Esophagus mucosa (tissue), 1 donor: ENCODE results near the gene H2BK1. TPM values are rescaled to one million over a fixed set of nuclear protein-coding genes. Genes with fewer than 3 reads are reported as not detected.

Source experiments
- ATAC-seq: fragments of 200-7000 bp; cut with Tn5 transposase; one replicate; pipeline ENCODE4 v1.9.1; 2020
- total RNA-seq: library from RNA; stranded (reverse); gene quantifications from one replicate; pipeline ENCODE4 v1.2.4, GENCODE V29; 2023
- donor health status: DM: yes; HTN: yes; CAD: no.

The H2BK1 gene
- total RNA-seq: not detected

DNA sequence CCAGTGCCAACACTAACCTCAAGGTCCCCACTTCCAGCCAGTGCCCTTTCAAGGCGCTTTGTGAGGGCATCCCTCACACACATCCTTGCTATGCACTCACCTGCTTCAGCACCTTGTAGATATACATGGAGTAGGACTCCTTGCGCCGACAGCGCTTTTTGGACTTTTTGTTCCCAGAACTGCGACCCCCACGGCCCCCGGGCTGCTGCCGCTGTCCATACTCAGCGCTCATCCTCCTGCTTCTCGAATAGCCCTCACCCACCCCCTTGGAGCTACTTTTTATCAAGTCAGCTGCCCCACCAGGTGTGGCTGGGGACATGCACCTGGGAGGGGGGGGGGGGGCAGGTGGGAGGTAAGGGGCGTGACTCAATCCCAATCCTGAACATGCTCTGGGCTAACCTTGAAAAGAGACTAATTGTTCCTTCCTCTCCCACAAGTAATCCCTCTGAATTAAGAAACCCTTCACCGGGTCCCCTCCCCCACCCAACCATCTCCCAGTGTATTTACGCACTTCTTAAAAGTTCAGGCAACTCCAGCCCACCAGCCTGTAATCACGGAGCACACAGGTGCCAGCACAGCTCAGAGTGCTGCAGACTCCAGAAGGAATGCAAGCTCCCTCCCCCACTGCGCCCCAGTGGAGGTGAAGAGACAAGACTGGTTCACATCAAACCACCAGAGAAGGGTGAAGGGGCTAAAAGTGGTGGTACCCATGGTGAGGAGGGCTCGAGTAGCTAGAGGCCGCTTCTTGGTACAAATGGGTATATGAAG is at the start of gene H2BK1:
Gene H2BK1, minus strand, starts transcription at position 402 of the 768 bp plus-strand sequence. Its CDS starts 170 bp downstream, at position 232.
- no peak for ATAC-seq

DNA sequence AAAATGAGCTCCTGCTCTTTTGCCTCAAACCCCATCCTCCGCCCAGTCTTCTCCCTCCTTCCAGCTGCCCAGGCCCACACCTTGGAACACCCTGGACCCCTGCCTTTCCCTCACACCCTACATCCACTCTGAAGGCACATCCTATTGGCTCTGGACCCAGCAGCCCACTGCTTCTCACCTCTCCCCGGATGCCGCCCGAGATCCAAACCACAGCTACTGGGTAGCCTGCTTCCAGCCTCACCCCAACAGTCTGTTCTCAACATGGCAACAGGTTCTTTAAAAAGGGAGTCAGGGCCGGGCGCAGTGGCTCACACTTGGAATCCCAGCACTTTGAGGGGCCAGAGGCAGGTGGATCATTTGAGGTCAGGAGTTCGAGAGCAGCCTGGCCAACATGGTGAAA is 47.7 kb upstream of the H2BK1 start:
- ATAC-seq: no peak

- no peak for ATAC-seq
These were observed 46.2 kb upstream of the H2BK1 start for GRCh38 chr7:151256410-151257045.

DNA sequence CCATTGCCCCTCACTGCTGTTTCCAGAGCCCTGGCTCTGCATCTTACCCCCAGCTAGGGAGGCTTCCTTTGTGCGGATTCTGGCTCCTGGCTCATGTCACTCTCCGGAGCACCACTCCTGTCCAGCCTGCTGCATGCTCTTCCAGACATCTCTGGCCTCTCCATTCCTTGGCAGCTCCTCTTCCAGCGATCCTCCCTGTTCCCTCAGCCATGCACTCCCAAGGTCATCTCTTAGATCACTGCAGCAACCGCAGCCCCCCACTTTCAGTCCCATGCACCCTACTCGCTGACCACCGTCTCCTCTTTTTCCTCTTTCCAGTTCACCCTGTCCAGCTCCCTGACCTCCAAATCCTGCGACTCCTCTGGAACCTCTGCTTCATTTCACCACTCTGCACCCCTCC is 45.1 kb upstream of the H2BK1 start:
- ATAC-seq: no peak

DNA sequence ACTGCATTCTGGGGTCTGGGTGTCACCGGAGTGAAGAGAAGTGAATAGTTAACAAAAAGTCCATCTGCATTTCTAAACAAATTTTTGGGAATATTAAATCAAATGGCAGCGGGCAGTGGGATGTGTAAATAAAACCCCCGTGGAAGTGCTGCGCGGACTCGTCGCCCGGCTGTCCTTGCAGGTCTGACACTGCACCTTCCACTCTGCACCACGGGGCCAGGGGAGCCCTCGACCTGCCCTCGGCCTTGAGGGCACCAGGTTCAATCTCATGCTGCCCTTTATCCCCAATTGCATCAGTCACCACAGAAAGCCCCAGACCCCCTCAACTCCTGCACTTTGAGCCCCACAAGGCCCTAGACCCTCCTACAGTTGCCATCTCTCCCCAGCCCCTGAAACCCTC is 44.6 kb upstream of the H2BK1 start:
- no peak for ATAC-seq

- ATAC-seq: no peak
These were observed 44.0 kb upstream of the H2BK1 start for GRCh38 chr7:151254316-151254715.

DNA sequence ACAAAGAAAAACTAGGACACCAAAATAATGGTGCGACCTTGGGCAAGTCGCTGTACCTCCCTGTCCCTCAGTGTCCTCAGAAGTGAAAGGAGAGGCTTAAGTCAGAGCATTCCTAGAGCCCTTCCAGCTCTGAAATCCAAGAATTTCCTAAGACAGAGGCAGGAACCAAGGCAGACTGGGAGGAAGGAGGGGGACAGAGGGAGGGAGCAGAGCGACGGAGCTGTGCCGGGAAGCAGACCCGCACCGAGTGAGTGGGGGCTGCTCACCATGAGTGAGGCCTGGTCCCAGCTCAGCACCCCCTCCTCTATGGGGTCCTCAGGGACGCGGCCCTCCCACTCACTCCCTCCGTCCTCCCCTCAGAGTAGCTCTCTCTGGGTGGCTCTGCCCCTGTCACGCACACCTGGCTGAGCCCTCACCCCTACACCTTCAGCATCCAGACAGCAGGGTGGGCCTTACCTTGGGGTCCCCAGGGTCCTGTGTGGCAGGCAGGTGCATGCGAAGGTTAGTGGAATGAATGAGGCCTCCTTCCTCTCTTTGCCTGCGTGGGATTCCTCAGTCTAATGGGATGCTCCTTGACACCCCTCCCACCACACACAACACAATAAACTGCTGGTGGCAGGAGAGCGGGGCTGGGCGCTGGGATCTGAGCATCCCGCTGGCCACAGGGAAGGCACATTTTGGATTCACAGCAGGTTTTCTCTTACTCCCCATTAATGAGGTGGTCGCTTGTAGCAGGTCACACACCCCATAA is 42.8 kb upstream of the H2BK1 start:
- ATAC-seq: peak; percentile 5

- ATAC-seq: no peak
These were observed 42.2 kb upstream of the H2BK1 start for GRCh38 chr7:151252561-151252835.

GRCh38 chr7:151251689-151252560 is 41.6 kb upstream of the H2BK1 start:
- no peak for ATAC-seq

- ATAC-seq: no peak
These were observed 41.0 kb upstream of the H2BK1 start for GRCh38 chr7:151251328-151251688.

DNA sequence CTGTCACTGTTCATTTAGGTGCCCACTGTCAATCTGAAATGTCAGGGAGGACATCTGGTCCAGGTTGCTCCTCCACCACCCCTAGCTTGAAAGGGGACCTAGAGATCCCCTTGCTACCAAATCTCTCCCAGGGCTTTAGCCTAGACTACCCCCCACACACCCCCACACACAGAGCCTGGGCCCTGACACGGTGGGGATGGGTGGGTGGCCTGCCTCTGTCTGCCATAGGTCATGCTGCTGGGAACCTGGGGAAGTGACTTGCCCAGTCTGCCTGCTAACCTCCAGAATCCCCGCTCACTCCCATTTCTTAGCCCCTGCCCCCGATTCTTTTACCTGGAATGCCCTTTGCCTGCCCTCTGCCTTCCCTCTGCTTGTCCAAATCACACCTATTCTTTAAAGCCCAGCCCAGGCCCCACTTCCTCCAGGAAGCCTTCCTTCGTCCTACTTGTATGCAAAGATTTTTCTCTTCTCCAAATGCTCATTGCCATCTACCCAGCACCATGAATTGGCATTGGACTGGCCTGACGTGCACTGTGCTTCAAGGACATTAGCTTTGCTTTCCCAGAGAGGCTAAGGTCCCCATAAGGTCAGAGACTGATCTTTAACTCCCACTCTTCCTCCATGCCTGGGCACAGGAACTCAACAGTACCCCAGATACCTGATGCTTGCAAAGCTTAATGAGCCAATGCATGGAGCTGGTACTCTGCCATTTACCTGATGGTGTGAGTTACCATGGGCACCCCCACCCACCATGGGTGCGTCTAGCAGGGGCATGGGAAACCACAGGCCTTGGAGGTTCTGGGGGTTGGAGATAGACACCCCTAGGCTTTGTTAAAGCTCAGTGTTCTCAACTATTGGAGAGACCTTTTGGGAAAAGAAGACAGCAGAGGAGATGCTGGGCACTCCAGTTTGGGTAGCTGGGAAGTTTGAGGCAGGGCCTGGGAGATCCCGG is 40.2 kb upstream of the H2BK1 start:
- ATAC-seq: no peak

GRCh38 chr7:151249732-151250072 is 39.4 kb upstream of the H2BK1 start:
- ATAC-seq: peak; percentile 20

- peak; percentile 57 for ATAC-seq
These were observed 38.9 kb upstream of the H2BK1 start for GRCh38 chr7:151249034-151249731.

DNA sequence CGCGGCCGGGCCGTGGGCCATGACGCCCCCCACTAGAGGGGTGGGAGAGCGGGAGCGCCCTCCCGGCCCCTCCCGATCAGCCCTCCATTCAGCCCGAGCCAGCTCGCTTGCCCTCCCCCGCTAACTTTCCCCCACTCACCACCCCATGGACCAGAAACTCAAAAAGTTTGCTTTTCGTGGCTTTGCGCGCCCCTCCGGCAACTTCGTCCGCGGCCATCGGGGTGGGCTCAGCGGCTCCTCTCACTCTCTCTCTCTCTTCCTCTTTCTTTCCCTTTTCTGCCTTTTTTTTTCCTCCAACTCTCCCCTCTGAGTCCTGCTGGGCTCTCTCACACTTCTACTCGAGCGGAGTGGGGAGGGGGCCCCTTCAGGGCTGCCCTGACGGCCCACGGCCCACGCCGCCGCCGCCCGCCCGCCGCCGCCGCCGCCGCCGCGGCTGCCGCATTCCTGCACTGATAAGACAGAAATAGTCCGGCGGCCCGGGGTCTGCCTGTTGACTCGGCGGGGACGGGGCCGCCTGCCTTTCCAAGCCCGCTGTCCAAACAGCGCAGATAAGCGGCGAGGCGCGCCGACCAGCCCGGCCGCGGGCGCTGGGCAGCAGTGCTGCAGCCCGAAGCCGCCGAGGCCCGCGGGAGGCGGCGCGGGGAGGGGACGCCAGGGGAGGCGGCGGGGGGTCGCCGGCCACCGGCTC is 38.2 kb upstream of the H2BK1 start, which contains the start of gene SMARCD3:
Gene SMARCD3, minus strand, starts transcription at position 349 of the 688 bp plus-strand sequence. Its CDS starts 132 bp downstream, at position 217.
- ATAC-seq: no peak

DNA sequence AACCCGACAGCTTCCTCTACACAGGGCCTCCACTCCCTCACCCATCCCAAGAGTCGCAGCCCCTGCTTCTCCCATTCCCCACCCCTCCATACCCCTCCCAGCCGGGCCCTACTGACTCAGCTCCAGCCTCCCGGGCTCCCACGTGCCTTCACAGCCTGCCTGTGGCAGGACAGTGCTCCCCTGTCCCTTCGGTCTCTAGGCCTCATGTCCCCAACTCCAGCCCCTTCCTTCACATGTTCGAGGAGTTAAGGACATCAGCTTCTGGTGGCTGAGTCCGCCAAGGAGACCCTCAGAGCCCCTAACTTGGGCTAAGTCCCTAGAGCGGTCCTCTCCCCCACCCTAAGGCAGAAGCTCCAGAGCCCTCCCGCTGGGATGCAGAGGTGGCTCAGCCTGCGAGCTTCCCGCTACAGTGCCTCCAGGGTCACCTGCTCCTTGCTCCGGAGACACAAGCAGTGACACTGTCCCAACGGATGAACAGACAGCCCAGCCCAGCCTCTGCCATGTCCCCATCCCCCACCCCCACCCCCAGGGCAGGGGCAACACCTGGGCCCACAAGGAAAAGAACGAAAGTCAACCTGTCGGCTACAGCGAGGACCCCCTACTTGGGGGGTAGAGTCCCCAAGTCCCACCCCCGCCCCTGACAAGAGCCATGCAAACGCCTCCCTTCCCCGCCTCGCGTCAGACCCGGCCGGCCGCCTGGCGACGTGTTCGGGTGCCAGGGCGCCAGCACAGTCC is 37.5 kb upstream of the H2BK1 start:
- no peak for ATAC-seq

DNA sequence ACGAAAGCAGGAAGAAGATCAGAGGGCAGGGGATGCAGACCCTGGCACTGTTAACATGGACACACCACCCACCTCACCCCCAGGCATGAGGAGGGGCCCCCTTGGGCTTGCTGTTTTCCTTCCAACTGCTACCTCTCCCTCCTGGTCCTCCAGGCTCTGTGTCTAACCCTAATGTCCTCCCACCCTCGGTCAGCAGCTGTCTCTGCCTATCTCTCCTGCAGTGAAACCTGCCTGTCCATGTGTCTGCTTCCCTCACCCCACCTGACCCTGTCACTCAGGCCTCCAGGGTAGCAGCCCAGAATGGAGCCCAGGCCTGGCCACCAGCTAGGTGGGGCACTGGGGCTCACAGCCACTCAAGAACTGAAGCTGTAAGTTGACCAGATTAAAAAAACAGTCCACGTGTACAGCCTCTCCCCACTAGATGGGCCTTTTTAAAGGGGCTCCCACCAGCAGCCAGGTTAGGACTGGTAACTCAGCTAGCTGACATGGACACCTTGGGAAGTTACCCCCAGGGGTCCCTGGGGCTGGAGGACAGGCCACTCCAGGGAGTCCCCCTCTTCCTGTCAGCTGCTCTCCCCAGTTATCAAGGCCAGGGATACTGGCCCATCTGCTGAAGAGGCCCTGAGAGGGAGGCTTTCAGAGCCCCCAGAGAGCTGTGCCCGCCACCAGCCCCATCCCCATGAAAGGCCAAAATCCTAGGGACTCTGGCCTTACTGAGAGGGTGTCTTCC is 36.7 kb upstream of the H2BK1 start:
- no peak for ATAC-seq

- ATAC-seq: no peak
These were observed 36.0 kb upstream of the H2BK1 start for GRCh38 chr7:151246102-151246850.
